PC-3 (cell line): ENCODE results near the gene ERGIC1. TPM values are rescaled to one million over a fixed set of nuclear protein-coding genes. Genes with fewer than 3 reads are reported as not detected.

ENCODE experiments used
- ATAC-seq: fragments of 200-7000 bp; cut with Tn5 transposase; 2 replicates; pipeline ENCODE4 v1.9.1; 2020; ENCODE audit warnings: mild to moderate bottlenecking, moderate library complexity
- BruUV-seq: library from RNA; stranded (reverse); fragments of 400-500 nt; replicated peaks from 2 replicates; lab custom pipeline; 2021; lab: Mats Ljungman, UMichigan
- CTCF ChIA-PET: fragments of 300-600 bp; sonication (Branson Sonifier 250); formaldehyde crosslinking; loops from one replicate; lab custom pipeline; 2022; ENCODE audit warnings: antibody characterized with exemption; lab: Charles Lee
- POLR2A ChIA-PET: fragments of 300-600 bp; sonication (Branson Sonifier 250); formaldehyde crosslinking; loops from one replicate; lab custom pipeline; 2022; ENCODE audit warnings: antibody characterized with exemption; ENCODE audit not compliant: unreplicated experiment; lab: Charles Lee
- DNase-seq: peaks from one replicate; pipeline ENCODE4 v3.0.0-alpha.2; 2015
- H2AFZ ChIP-seq: fragments of 300-600 bp; sonication (generic); 2 replicates; pipeline ENCODE4 v1.6.0; 2016; ENCODE audit warnings: antibody characterized with exemption, low read length
- H3F3A ChIP-seq: fragments of 300-600 bp; sonication (generic); one replicate; pipeline ENCODE4 v1.6.0; 2017; ENCODE audit warnings: antibody characterized with exemption, low read length, control low read depth, mild to moderate bottlenecking; ENCODE audit not compliant: unreplicated experiment
- H3K27ac ChIP-seq: fragments of 300-600 bp; sonication (generic); 2 replicates; pipeline ENCODE4 v1.5.1; 2016; ENCODE audit warnings: mild to moderate bottlenecking, low read length
- H3K27me3 ChIP-seq: fragments of 300-600 bp; sonication (generic); 2 replicates; pipeline ENCODE4 v1.6.1; 2016; ENCODE audit warnings: low read length, mixed read lengths
- H3K36me3 ChIP-seq: fragments of 300-600 bp; sonication (generic); 2 replicates; pipeline ENCODE4 v1.6.1; 2016; ENCODE audit warnings: low read depth, mixed run types, low read length, mixed read lengths
- H3K4me1 ChIP-seq: fragments of 300-600 bp; sonication (generic); 2 replicates; pipeline ENCODE4 v1.5.1; 2016; ENCODE audit warnings: low read length; ENCODE audit not compliant: insufficient read depth
- H3K4me2 ChIP-seq: fragments of 300-600 bp; sonication (generic); 2 replicates; pipeline ENCODE4 v1.6.0; 2016; ENCODE audit warnings: low read length
- H3K4me3 ChIP-seq: fragments of 300-600 bp; sonication (generic); 2 replicates; pipeline ENCODE4 v1.5.1; 2016; ENCODE audit warnings: mild to moderate bottlenecking, low read length, mixed read lengths
- H3K79me2 ChIP-seq: fragments of 300-600 bp; sonication (generic); 2 replicates; pipeline ENCODE4 v1.6.1; 2017; ENCODE audit warnings: low read length, mixed read lengths
- H3K9ac ChIP-seq: fragments of 300-600 bp; sonication (generic); 2 replicates; pipeline ENCODE4 v1.6.0; 2016; ENCODE audit warnings: mild to moderate bottlenecking, low read length
- H3K9me2 ChIP-seq: fragments of 300-600 bp; sonication (generic); replicated peaks from 2 replicates; pipeline ENCODE4 v1.6.1; 2016; ENCODE audit warnings: mixed run types, low read length, mixed read lengths
- H3K9me3 ChIP-seq: fragments of 300-600 bp; sonication (generic); 2 replicates; pipeline ENCODE4 v1.6.1; 2016; ENCODE audit warnings: low read length, mixed read lengths
- H4K20me1 ChIP-seq: fragments of 300-600 bp; sonication (generic); 2 replicates; pipeline ENCODE4 v1.6.1; 2016; ENCODE audit warnings: low read length, mixed read lengths
- EZH2 ChIP-seq: fragments of 300-600 bp; sonication (generic); IDR thresholded peaks from one replicate; pipeline ENCODE4 v1.6.1; 2017; ENCODE audit warnings: antibody characterized with exemption, mild to moderate bottlenecking, low read length; ENCODE audit not compliant: unreplicated experiment
- EZH2phosphoT487 ChIP-seq: fragments of 300-600 bp; sonication (generic); IDR thresholded peaks from 2 replicates; pipeline ENCODE4 v1.6.1; 2018; ENCODE audit warnings: mild to moderate bottlenecking, antibody characterized with exemption, low read length, borderline replicate concordance
- intact Hi-C: fragments of 100-400 bp; cut with micrococcal nuclease; formaldehyde crosslinking; loops from 2 replicates; pipeline ENCODE4 v1.9.0; 2023
- total RNA-seq: library from RNA; depleted of rRNA; stranded (reverse); fragments of >200 nt; gene quantifications from 2 replicates; pipeline ENCODE4 v1.2.3, GENCODE V29; 2014
- TF ChIP-seq, protein P1 (sequence below): fragments of 300-600 bp; sonication (generic); conservative IDR thresholded peaks from 2 replicates; pipeline ENCODE4 v1.5.1; 2017; ENCODE audit warnings: antibody characterized with exemption, low read depth, mild to moderate bottlenecking, low read length

Gene ERGIC1
- total RNA-seq, 1 experiment from 2014 or later, result 148 TPM

DNA sequence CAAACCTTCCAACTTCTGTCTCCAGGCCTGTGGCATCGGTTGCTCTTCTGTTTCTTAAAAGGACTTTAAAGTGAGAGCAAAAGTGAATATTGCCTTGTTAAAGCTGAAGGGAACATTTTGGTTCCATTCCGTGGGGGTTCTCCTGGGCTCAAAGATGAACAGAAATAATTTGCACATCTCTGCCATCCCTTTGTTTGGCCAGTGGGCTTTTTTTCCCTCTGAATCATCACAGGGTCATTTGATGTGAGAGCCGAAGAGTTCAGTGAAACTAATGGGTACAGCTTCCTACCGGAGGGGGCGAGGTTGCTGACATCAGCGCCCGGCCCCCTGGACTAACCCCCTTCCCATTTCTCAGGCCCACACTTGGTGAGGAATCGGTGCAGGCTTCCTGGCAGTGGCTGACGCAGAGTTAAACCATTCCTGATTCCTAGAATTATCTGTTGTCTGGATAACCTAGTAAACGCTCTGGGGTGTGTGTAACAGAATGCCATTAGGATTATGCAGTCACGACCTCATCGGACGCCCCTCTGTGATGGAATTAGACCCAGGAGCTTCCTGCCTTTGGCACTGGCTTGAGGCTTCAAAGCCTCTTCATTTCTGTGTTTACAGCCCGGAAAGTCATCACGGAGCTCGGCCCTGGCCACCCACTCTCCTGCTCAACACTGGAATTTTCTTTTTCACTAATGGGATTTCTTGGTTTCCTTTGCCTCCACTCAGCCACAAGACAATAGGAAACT lies 63.6 kb downstream of the ERGIC1 start:
- BruUV-seq, result no TSS peak
- no peak overlapping the region for H2AFZ ChIP-seq
- H3K27me3 ChIP-seq, result no peaks in the 10 kb centered on the region
- H3K4me2 ChIP-seq, result no peak overlapping the region
- H3K9ac ChIP-seq, result peak overlapping the region; percentile 53
- no peaks in the 10 kb centered on the region for H3K79me2 ChIP-seq
- H3K36me3 ChIP-seq, result no peaks in the 10 kb centered on the region; the same call in 1 of the 2 replicates
- H3K27ac ChIP-seq, result peak overlapping the region; percentile 79
- ATAC-seq (peak; percentile 29), DNase-seq (peak; percentile 31)
- no peaks in the 10 kb centered on the region for H3K9me2 ChIP-seq
- H3F3A ChIP-seq, result peaks cover 5% of the 10 kb centered on the region
- no peaks in the 10 kb centered on the region for H4K20me1 ChIP-seq
- intact Hi-C loops, result no loop called here
- H3K4me3 ChIP-seq, result no peak overlapping the region
- TF ChIP-seq, protein P1, sequence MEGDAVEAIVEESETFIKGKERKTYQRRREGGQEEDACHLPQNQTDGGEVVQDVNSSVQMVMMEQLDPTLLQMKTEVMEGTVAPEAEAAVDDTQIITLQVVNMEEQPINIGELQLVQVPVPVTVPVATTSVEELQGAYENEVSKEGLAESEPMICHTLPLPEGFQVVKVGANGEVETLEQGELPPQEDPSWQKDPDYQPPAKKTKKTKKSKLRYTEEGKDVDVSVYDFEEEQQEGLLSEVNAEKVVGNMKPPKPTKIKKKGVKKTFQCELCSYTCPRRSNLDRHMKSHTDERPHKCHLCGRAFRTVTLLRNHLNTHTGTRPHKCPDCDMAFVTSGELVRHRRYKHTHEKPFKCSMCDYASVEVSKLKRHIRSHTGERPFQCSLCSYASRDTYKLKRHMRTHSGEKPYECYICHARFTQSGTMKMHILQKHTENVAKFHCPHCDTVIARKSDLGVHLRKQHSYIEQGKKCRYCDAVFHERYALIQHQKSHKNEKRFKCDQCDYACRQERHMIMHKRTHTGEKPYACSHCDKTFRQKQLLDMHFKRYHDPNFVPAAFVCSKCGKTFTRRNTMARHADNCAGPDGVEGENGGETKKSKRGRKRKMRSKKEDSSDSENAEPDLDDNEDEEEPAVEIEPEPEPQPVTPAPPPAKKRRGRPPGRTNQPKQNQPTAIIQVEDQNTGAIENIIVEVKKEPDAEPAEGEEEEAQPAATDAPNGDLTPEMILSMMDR, result no peak
- TF ChIP-seq EZH2 (no peak), EZH2phosphoT487 (no peak)
- POLR2A ChIA-PET, result no interaction called here
- peaks cover 14% of the 10 kb centered on the region for H3K4me1 ChIP-seq
- CTCF ChIA-PET, result no interaction called here
- H3K9me3 ChIP-seq, result no peaks in the 10 kb centered on the region

DNA sequence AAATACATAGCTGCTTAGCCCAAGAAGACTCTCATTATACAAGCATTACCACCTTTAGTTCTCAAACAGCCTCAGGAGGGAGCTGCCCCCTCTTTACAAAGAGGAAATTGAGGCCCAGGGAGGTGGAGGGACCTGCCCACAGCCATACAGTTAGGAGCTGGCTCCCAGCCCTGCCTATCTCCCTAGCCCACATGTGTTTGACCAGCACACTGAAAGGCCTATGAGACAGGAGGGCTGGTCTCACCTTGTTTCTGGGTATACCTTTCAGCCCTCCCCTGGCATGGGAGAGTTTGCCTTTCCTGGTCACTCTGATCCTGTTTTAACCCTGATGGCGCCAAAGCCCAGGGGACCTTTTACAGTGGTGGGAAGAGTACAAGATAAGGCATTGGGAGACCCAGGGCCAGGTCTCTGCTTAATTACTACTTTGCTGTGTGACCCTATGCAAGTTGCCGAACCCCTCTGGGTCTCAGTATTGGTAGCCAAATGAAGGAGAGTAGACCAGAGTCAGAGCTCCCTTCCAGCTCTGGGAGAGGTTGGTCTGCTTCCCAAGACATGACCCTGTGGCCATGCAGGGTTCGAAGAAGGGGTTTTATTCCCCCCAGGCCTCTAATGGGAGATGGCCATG lies 64.3 kb downstream of the ERGIC1 start:
- DNase-seq (no peak), ATAC-seq (no peak)
- Histone ChIP-seq H3K4me3 (no peak overlapping the region), H3K27me3 (no peaks in the 10 kb centered on the region), H3K36me3 (no peaks in the 10 kb centered on the region; the same call in 1 of the 2 replicates), H3K9me3 (no peaks in the 10 kb centered on the region), H3K4me2 (no peak overlapping the region), H3K9ac (peak overlapping the region; percentile 53), H3K27ac (peak overlapping the region; percentile 79), H3K79me2 (no peaks in the 10 kb centered on the region), H4K20me1 (no peaks in the 10 kb centered on the region), H3K9me2 (no peaks in the 10 kb centered on the region), H3F3A (peaks cover 5% of the 10 kb centered on the region), H3K4me1 (peaks cover 21% of the 10 kb centered on the region), H2AFZ (no peak overlapping the region)
- TF ChIP-seq EZH2phosphoT487 (no peak), EZH2 (no peak)
- TF ChIP-seq, protein P1, result no peak
- intact Hi-C loops, result no loop called here
- ChIA-PET POLR2A (no interaction called here), CTCF (no interaction called here)
- TSS peak; percentile 30 for BruUV-seq
